HG02588 (cell line): ENCODE results near the gene COL5A2.

Experiments used
- ATAC-seq: cut with Tn5 transposase; IDR thresholded peaks from one replicate; pipeline ENCODE4 v1.9.1; 2021; ENCODE audit warnings: mild to moderate bottlenecking, moderate library complexity; ENCODE audit not compliant: unreplicated experiment

COL5A2 gene

GRCh38 chr2:189109921-189110397 lies 69.6 kb downstream of the COL5A2 start:
- ATAC-seq = peak; percentile 91

GRCh38 chr2:189104934-189105333 lies 74.6 kb downstream of the COL5A2 start:
- ATAC-seq = no peak

GRCh38 chr2:189102735-189103134 lies 76.8 kb downstream of the COL5A2 start:
- no peak for ATAC-seq

- ATAC-seq = no peak
Measured at GRCh38 chr2:189097934-189098333, 81.6 kb downstream of the COL5A2 start.

- ATAC-seq = no peak
Measured at GRCh38 chr2:189096769-189097447, 82.7 kb downstream of the COL5A2 start.

- ATAC-seq = no peak
Measured at GRCh38 chr2:189095101-189095500, 84.5 kb downstream of the COL5A2 start.

- no peak for ATAC-seq
Measured at GRCh38 chr2:189092936-189093335, 86.6 kb downstream of the COL5A2 start.

GRCh38 chr2:189091253-189091652 lies 88.3 kb downstream of the COL5A2 start:
- ATAC-seq = no peak

GRCh38 chr2:189088591-189089205 lies 90.9 kb downstream of the COL5A2 start:
- ATAC-seq = no peak

GRCh38 chr2:189086710-189087109 lies 92.9 kb downstream of the COL5A2 start:
- ATAC-seq = no peak

GRCh38 chr2:189086250-189086649 lies 93.3 kb downstream of the COL5A2 start:
- ATAC-seq = no peak

- no peak for ATAC-seq
Measured at GRCh38 chr2:189083606-189084005, 96.0 kb downstream of the COL5A2 start.

GRCh38 chr2:189083106-189083505 lies 96.5 kb downstream of the COL5A2 start:
- ATAC-seq = no peak

- ATAC-seq = no peak
Measured at GRCh38 chr2:189082376-189082975, 97.1 kb downstream of the COL5A2 start.

- no peak for ATAC-seq
Measured at GRCh38 chr2:189076572-189076971, 103.0 kb downstream of the COL5A2 start.

- ATAC-seq = no peak
Measured at GRCh38 chr2:189076120-189076519, 103.4 kb downstream of the COL5A2 start.

GRCh38 chr2:189074506-189074905 lies 105.1 kb downstream of the COL5A2 start:
- ATAC-seq = no peak

GRCh38 chr2:189072036-189072435 lies 107.5 kb downstream of the COL5A2 start:
- ATAC-seq = no peak

- no peak for ATAC-seq
Measured at GRCh38 chr2:189069855-189070619, 109.5 kb downstream of the COL5A2 start.

GRCh38 chr2:189066037-189066436 lies 113.5 kb downstream of the COL5A2 start:
- ATAC-seq = no peak

- ATAC-seq = no peak
Measured at GRCh38 chr2:189060096-189060642, 119.4 kb downstream of the COL5A2 start.
